Duodenal mucosa (tissue), 2 donors: ENCODE data around the gene MOB1B.
"Not testable (repeated sequence)": the region's sequence is repeated elsewhere in the genome, so short reads cannot be mapped to it uniquely, and the experiment has no call there.

Experiments used
- H3K27ac ChIP-seq: one replicate; pipeline ENCODE4 v1.7.0; 2013; ENCODE audit warnings: low read depth, low read length
- H3K27me3 ChIP-seq, 2 donors: one replicate each; pipeline ENCODE4 v1.7.0; 2013; ENCODE audit warnings: low read length in 2 of 2, control low read depth in 1 of 2; ENCODE audit not compliant: insufficient read depth in 2 of 2, control insufficient read depth in 1 of 2
- H3K36me3 ChIP-seq, 2 donors: one replicate each; pipeline ENCODE4 v1.7.0; 2013; ENCODE audit warnings: low read length in 2 of 2, control low read depth in 1 of 2; ENCODE audit not compliant: insufficient read depth in 2 of 2, control insufficient read depth in 1 of 2
- H3K4me1 ChIP-seq, 2 donors: one replicate each; pipeline ENCODE4 v1.7.0; 2013; ENCODE audit warnings: low read length in 2 of 2, control low read depth in 1 of 2; ENCODE audit not compliant: insufficient read depth in 2 of 2, control insufficient read depth in 1 of 2
- H3K4me3 ChIP-seq, 2 donors: one replicate each; pipeline ENCODE4 v1.7.0; 2013; ENCODE audit warnings: low read length in 2 of 2, low read depth in 1 of 2
- H3K9ac ChIP-seq, 2 donors: one replicate each; pipeline ENCODE4 v1.7.0; 2013; ENCODE audit warnings: low read length in 2 of 2, low read depth in 1 of 2
- H3K9me3 ChIP-seq, 2 donors: one replicate each; pipeline ENCODE4 v1.7.0; 2013; ENCODE audit warnings: low read length in 2 of 2, control low read depth in 1 of 2; ENCODE audit not compliant: control insufficient read depth in 1 of 2

The MOB1B gene

DNA sequence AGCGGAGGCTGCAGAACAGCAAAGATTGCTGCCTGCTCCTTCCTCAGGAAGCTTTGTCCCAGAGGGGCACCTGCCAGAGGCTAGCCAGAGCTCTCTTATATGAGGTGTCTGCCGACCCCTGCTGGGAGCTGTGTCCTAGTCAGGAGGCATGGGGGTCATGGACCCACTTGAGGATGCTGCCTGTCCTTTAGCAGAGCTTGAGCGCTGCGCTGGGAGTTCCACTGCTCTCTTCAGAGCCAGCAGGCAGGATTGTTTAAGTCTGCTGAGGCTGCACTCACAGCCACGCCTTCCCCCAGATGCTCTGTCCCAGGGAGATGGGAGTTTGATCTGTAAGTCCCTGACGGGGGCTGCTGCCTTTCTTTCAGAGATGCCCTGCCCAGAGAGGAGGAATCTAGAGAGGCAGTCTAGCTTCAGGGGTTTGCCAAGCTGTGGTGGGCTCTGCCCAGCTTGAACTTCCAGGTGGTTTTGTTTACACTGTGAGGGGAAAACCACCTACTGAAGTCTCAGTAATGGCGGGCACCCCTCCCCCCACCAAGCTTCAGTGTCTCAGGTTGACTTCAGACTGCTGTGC, 102.2 kb downstream of the MOB1B start:
- Histone ChIP-seq H3K4me3 (no peak overlapping the region), H3K4me1 (peaks cover 4% of the 10 kb centered on the region in 2 donors), H3K9me3 (no peaks in the 10 kb centered on the region), H3K36me3 (no peaks in the 10 kb centered on the region), H3K9ac (no peak overlapping the region), H3K27me3 (no peaks in the 10 kb centered on the region), H3K27ac (no peak overlapping the region)

GRCh38 chr4:71005025-71005424, 102.9 kb downstream of the MOB1B start:
- not testable (repeated sequence) for H3K4me1 ChIP-seq, H3K4me3 ChIP-seq, H3K9ac ChIP-seq, H3K9me3 ChIP-seq, H3K27ac ChIP-seq, H3K36me3 ChIP-seq, H3K27me3 ChIP-seq

DNA sequence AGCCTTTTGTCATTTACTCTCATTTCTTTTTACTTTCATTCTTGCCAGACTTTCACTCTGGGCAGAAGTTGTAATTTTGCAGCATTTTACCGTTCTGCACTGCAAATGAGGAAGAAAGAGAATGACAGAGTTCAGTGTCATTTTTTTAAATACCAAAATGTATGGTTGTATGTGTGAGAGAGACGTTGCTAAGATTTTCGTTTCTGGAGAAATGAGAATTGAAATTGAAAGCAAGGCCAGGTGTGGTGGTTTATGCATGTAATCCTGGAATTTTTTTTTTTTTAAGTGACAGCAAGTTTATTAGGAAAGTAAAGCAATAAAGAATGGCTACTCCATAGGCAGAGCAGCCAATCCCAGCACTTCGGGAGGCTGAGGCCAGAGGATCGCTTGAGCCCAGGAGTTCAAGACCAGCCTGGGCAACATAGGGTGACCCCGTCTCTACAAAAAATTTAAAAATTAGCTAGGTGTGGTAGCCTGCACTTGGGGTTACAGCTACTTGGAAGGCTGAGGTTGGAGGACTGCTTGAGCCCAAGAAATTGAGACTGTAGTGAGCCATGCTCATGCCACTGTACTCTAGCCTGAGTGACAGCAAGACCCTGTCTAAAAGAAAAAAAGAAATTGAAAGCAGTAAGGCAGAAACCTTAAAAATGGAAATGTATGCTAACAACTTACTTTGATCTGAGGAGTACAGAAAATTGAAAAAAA, 104.2 kb downstream of the MOB1B start:
- Histone ChIP-seq H3K36me3 (no peaks in the 10 kb centered on the region), H3K4me1 (peaks cover 4% of the 10 kb centered on the region in 2 donors), H3K27me3 (no peaks in the 10 kb centered on the region), H3K9me3 (no peaks in the 10 kb centered on the region), H3K9ac (no peak overlapping the region), H3K4me3 (no peak overlapping the region), H3K27ac (no peak overlapping the region)

- H3K4me1 ChIP-seq, result peaks cover 4% of the 10 kb centered on the region in 2 donors
- H3K27ac ChIP-seq, result no peak overlapping the region
- no peaks in the 10 kb centered on the region for H3K36me3 ChIP-seq
- H3K9me3 ChIP-seq, result no peaks in the 10 kb centered on the region
- no peak overlapping the region for H3K9ac ChIP-seq
- H3K4me3 ChIP-seq, result no peak overlapping the region
- no peaks in the 10 kb centered on the region for H3K27me3 ChIP-seq
Measured at GRCh38 chr4:71008196-71008595, 106.0 kb downstream of the MOB1B start.

- Histone ChIP-seq H3K27ac (no peak overlapping the region), H3K27me3 (no peaks in the 10 kb centered on the region), H3K4me1 (peaks cover 4% of the 10 kb centered on the region in 2 donors), H3K36me3 (no peaks in the 10 kb centered on the region), H3K9ac (no peak overlapping the region), H3K4me3 (no peak overlapping the region), H3K9me3 (no peaks in the 10 kb centered on the region)
Measured at GRCh38 chr4:71009086-71009485, 106.9 kb downstream of the MOB1B start.

GRCh38 chr4:71009890-71010588, 107.9 kb downstream of the MOB1B start:
- H3K27ac ChIP-seq, result no peak overlapping the region
- no peaks in the 10 kb centered on the region for H3K36me3 ChIP-seq
- H3K9ac ChIP-seq, result no peak overlapping the region
- H3K4me3 ChIP-seq, result no peak overlapping the region
- no peaks in the 10 kb centered on the region for H3K27me3 ChIP-seq
- H3K9me3 ChIP-seq, result no peaks in the 10 kb centered on the region
- peaks cover 0 to 4% of the 10 kb centered on the region in 2 donors for H3K4me1 ChIP-seq

GRCh38 chr4:71011451-71011850, 109.3 kb downstream of the MOB1B start:
- no peak overlapping the region for H3K27ac ChIP-seq
- H3K4me3 ChIP-seq, result no peak overlapping the region
- no peaks in the 10 kb centered on the region for H3K4me1 ChIP-seq
- no peaks in the 10 kb centered on the region for H3K9me3 ChIP-seq
- H3K36me3 ChIP-seq, result no peaks in the 10 kb centered on the region
- H3K27me3 ChIP-seq, result no peaks in the 10 kb centered on the region
- H3K9ac ChIP-seq, result no peak overlapping the region

DNA sequence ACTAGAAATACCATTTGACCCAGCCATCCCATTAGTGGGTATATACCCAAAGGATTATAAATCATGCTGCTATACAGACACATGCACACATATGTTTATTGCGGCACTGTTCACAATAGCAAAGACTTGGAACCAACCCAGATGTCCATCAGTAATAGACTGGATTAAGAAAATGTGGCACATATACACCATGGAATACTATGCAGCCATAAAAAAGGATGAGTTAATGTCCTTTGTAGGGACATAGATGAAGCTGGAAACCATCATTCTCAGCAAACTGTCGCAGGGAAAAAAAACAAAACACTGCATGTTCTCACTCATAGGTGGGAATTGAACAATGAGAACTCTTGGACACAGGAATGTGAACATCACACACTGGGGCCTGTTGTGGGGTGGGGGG, 115.2 kb downstream of the MOB1B start:
- not testable (repeated sequence) for H3K9ac ChIP-seq, H3K27ac ChIP-seq, H3K27me3 ChIP-seq, H3K4me3 ChIP-seq, H3K4me1 ChIP-seq, H3K9me3 ChIP-seq, H3K36me3 ChIP-seq

GRCh38 chr4:71020611-71021010, 118.4 kb downstream of the MOB1B start:
- Histone ChIP-seq H3K27me3 (no peaks in the 10 kb centered on the region), H3K4me3 (no peak overlapping the region), H3K4me1 (no peaks in the 10 kb centered on the region), H3K36me3 (no peaks in the 10 kb centered on the region), H3K9me3 (no peaks in the 10 kb centered on the region), H3K9ac (no peak overlapping the region), H3K27ac (no peak overlapping the region)

DNA sequence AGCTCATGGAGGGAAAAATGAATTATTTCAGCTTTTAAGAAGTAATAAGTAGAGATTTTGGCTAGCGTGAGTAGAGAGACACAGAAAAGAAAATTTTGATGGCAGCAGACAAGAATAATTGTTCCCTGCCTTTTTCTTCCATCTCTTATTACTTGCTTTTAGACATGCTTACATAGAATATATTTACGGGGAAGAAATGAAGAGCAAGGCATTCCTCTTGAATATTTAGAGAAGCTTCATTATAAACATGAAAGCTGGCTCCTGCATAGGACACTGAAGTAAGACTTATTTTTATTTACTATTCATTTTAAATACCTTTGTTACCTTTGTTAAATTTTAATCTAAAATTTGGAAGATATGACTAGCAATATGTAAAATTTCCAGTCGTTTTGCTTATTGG, 123.5 kb downstream of the MOB1B start:
- Histone ChIP-seq H3K9me3 (no peaks in the 10 kb centered on the region), H3K27ac (no peak overlapping the region), H3K36me3 (no peaks in the 10 kb centered on the region), H3K4me1 (peaks cover 0 to 8% of the 10 kb centered on the region in 2 donors), H3K27me3 (no peaks in the 10 kb centered on the region), H3K9ac (no peak overlapping the region), H3K4me3 (no peak overlapping the region)
